NK-92 (cell line): Measurements from ENCODE around the gene CD200.

Experiments
- DNase-seq: peaks from one replicate; lab custom pipeline; 2025; ENCODE audit not compliant: unreplicated experiment; lab: John Stamatoyannopoulos, UW

The CD200 gene

GRCh38 chr3:112331851-112332250 lies 1.1 kb upstream of the CD200 start:
- no peak for DNase-seq

- DNase-seq = no peak
Observed at GRCh38 chr3:112333381-112334317, 693 bp downstream of the CD200 start.

- DNase-seq = no peak
Observed at GRCh38 chr3:112334691-112335433, 1.9 kb downstream of the CD200 start.

GRCh38 chr3:112335434-112335781 lies 2.5 kb downstream of the CD200 start:
- no peak for DNase-seq

GRCh38 chr3:112338021-112338726 lies 5.2 kb downstream of the CD200 start:
- no peak for DNase-seq

- no peak for DNase-seq
Observed at GRCh38 chr3:112338727-112339056, 5.7 kb downstream of the CD200 start.

- no peak for DNase-seq
Observed at GRCh38 chr3:112339134-112339533, 6.2 kb downstream of the CD200 start.

GRCh38 chr3:112339609-112340008 lies 6.7 kb downstream of the CD200 start:
- no peak for DNase-seq

- no peak for DNase-seq
Observed at GRCh38 chr3:112341386-112341785, 8.4 kb downstream of the CD200 start.

- DNase-seq = no peak
Observed at GRCh38 chr3:112345681-112346080, 12.7 kb downstream of the CD200 start.

GRCh38 chr3:112346491-112347122 lies 13.7 kb downstream of the CD200 start:
- no peak for DNase-seq

GRCh38 chr3:112348943-112349342 lies 16.0 kb downstream of the CD200 start:
- DNase-seq = no peak

- DNase-seq = no peak
Observed at GRCh38 chr3:112349557-112349956, 16.6 kb downstream of the CD200 start.

- DNase-seq = no peak
Observed at GRCh38 chr3:112350018-112350810, 17.3 kb downstream of the CD200 start.

- DNase-seq = no peak
Observed at GRCh38 chr3:112351036-112351435, 18.1 kb downstream of the CD200 start.

- no peak for DNase-seq
Observed at GRCh38 chr3:112351823-112352222, 18.9 kb downstream of the CD200 start.

- DNase-seq = no peak
Observed at GRCh38 chr3:112352720-112353119, 19.8 kb downstream of the CD200 start.

- DNase-seq = no peak
Observed at GRCh38 chr3:112353365-112353764, 20.4 kb downstream of the CD200 start.

- no peak for DNase-seq
Observed at GRCh38 chr3:112354642-112355306, 21.8 kb downstream of the CD200 start.

GRCh38 chr3:112355307-112355687 lies 22.3 kb downstream of the CD200 start:
- no peak for DNase-seq
